ENCODE data around the gene HOXA5. TPM values are rescaled to one million over a fixed set of nuclear protein-coding genes. Genes with fewer than 3 reads are reported as not detected.

Gene HOXA5
- total and polyA plus RNA-seq, 2 of the 8 experiments (the other 6 are each of a cell fraction or from before 2014, with no cell fraction given) = not detected

GRCh38 chr7:27169658-27170425 lies 26.4 kb upstream of the HOXA5 start (continued):
- TF ChIP-seq EGR1 (IDR thresholded peaks at IDR 0.05; ENCODE audit: borderline replicate concordance, low read depth, low read length) (peak; percentile 65; the same call in 1 of the 2 replicates), RAD21 (IDR thresholded peaks at IDR 0.05 in 1 of 2, conservative IDR thresholded peaks at IDR 0.05 in 1 of 2; ENCODE audit: low read depth in 2 of 2, low read length in 2 of 2) (no peak), POU5F1 (IDR thresholded peaks at IDR 0.05; ENCODE audit: low read depth, low read length) (no peak), CREB1 (IDR thresholded peaks at IDR 0.05) (no peak), EZH2 (IDR thresholded peaks at IDR 0.05; ENCODE audit: low read depth, low read length, severe bottlenecking) (peak; percentile 89), SUZ12 (IDR thresholded peaks at IDR 0.05; ENCODE audit: low read length) (peak; percentile 94), TAF7 (optimal IDR thresholded peaks at IDR 0.05; ENCODE audit: borderline replicate concordance, low read depth, low read length) (no peak), RXRA (IDR thresholded peaks at IDR 0.05; ENCODE audit: insufficient read depth, low read depth, low read length) (no peak), CBX8 (IDR thresholded peaks at IDR 0.05; ENCODE audit: borderline replicate concordance, low read depth, low read length) (no peak), JUND (IDR thresholded peaks at IDR 0.05; ENCODE audit: low read length) (no peak), SP4 (IDR thresholded peaks at IDR 0.05; ENCODE audit: low read length) (no peak), TBP (IDR thresholded peaks at IDR 0.05; ENCODE audit: low read depth, low read length) (0 out of 2 replicates have a peak, but pooled peaks have one; percentile 19), ASH2L (IDR thresholded peaks at IDR 0.05; ENCODE audit: low read length) (peak; percentile 59), MAX (IDR thresholded peaks at IDR 0.05) (no peak; the same call in 1 of the 2 replicates), POLR2A (IDR thresholded peaks at IDR 0.05; ENCODE audit: control extremely low read depth in 1 of 2, low read depth in 2 of 2, low read length in 2 of 2) (no peak), EP300 (IDR thresholded peaks at IDR 0.05; ENCODE audit: borderline replicate concordance in 1 of 2, low read depth in 2 of 2, low read length in 2 of 2) (no peak), HDAC6 (IDR thresholded peaks at IDR 0.05; ENCODE audit: low read depth, low read length) (no peak)
